HEK293 (cell line): ENCODE measurements around the gene TNNI3K.

Experiments used
- ATF2 ChIP-seq: fragments of 450-650 bp; formaldehyde crosslinking; IDR thresholded peaks from 2 replicates; pipeline ENCODE4 v1.5.1; 2016; ENCODE audit warnings: missing biosample characterization, missing genetic modification characterization, low read depth
- GLI4 ChIP-seq: fragments of 450-650 bp; formaldehyde crosslinking; IDR thresholded peaks from 2 replicates; pipeline ENCODE4 v1.5.1; 2016; ENCODE audit warnings: missing biosample characterization, missing genetic modification characterization
- KLF10 ChIP-seq: fragments of 450-650 bp; IDR thresholded peaks from 2 replicates; pipeline ENCODE4 v1.5.1; 2018; ENCODE audit warnings: missing biosample characterization, mild to moderate bottlenecking, missing genetic modification characterization
- OSR2 ChIP-seq: fragments of 450-650 bp; formaldehyde crosslinking; IDR thresholded peaks from 2 replicates; pipeline ENCODE4 v1.5.1; 2016; ENCODE audit warnings: missing biosample characterization, missing genetic modification characterization
- PBX3 ChIP-seq: sonication (generic); formaldehyde crosslinking; IDR thresholded peaks from 2 replicates; pipeline ENCODE4 v1.8.1; 2022; ENCODE audit warnings: mild to moderate bottlenecking, moderate library complexity, missing genetic modification reagents
- PRDM4 ChIP-seq: fragments of 450-650 bp; formaldehyde crosslinking; IDR thresholded peaks from 2 replicates; pipeline ENCODE4 v1.5.1; 2017; ENCODE audit warnings: missing biosample characterization, missing genetic modification characterization
- YY1 ChIP-seq: fragments of 450-650 bp; formaldehyde crosslinking; IDR thresholded peaks from 2 replicates; pipeline ENCODE4 v1.5.1; 2018; ENCODE audit warnings: missing biosample characterization, missing genetic modification characterization
- ZBTB1 ChIP-seq: fragments of 450-650 bp; formaldehyde crosslinking; IDR thresholded peaks from 2 replicates; pipeline ENCODE4 v1.5.1; 2016; ENCODE audit warnings: missing biosample characterization, missing genetic modification characterization
- ZBTB21 ChIP-seq: fragments of 450-650 bp; formaldehyde crosslinking; IDR thresholded peaks from 2 replicates; pipeline ENCODE4 v1.5.1; 2017; ENCODE audit warnings: missing biosample characterization, missing genetic modification characterization
- ZBTB8A ChIP-seq: fragments of 450-650 bp; formaldehyde crosslinking; IDR thresholded peaks from 2 replicates; pipeline ENCODE4 v1.5.1; 2016; ENCODE audit warnings: missing biosample characterization, missing genetic modification characterization
- ZFP3 ChIP-seq: fragments of 450-650 bp; formaldehyde crosslinking; IDR thresholded peaks from 2 replicates; pipeline ENCODE4 v1.5.1; 2016; ENCODE audit warnings: low read depth, missing biosample characterization, missing genetic modification characterization
- ZNF121 ChIP-seq: fragments of 450-650 bp; formaldehyde crosslinking; IDR thresholded peaks from 2 replicates; pipeline ENCODE4 v1.5.1; 2016; ENCODE audit warnings: missing biosample characterization, missing genetic modification characterization
- ZNF510 ChIP-seq: fragments of 450-650 bp; formaldehyde crosslinking; IDR thresholded peaks from 2 replicates; pipeline ENCODE4 v1.5.1; 2018; ENCODE audit warnings: mild to moderate bottlenecking, missing genetic modification characterization, missing biosample characterization; ENCODE audit not compliant: insufficient replicate concordance
- TF ChIP-seq, protein P1 (sequence below): fragments of 450-650 bp; formaldehyde crosslinking; IDR thresholded peaks from 2 replicates; pipeline ENCODE4 v1.5.1; 2016; ENCODE audit warnings: missing biosample characterization, missing genetic modification characterization

DNA sequence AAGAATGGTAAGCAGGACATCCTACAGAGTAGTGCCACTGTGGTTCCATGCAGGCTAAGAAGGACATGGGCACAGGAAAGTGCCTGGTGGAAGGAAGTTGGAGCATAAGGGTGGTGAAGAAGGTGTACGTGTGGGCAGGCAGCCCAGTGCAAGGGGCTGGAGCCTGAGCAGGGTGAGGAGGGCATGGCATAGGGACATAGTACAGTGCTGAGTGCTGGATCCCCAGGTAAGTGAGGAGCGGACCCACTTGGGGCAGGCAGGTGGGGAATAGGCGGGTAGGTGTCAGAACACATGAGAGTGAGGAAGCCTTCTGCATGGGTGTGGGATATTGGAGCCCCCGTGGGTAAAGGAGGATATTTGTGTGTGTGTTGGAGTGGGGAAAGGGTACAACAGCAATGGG, 292.9 kb downstream of the TNNI3K start:
- no peak for TF ChIP-seq ZNF121 (tag by site-specific recombination)
- no peak for TF ChIP-seq ATF2 (tag by site-specific recombination)
- TF ChIP-seq, protein P1, sequence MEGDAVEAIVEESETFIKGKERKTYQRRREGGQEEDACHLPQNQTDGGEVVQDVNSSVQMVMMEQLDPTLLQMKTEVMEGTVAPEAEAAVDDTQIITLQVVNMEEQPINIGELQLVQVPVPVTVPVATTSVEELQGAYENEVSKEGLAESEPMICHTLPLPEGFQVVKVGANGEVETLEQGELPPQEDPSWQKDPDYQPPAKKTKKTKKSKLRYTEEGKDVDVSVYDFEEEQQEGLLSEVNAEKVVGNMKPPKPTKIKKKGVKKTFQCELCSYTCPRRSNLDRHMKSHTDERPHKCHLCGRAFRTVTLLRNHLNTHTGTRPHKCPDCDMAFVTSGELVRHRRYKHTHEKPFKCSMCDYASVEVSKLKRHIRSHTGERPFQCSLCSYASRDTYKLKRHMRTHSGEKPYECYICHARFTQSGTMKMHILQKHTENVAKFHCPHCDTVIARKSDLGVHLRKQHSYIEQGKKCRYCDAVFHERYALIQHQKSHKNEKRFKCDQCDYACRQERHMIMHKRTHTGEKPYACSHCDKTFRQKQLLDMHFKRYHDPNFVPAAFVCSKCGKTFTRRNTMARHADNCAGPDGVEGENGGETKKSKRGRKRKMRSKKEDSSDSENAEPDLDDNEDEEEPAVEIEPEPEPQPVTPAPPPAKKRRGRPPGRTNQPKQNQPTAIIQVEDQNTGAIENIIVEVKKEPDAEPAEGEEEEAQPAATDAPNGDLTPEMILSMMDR (tag by site-specific recombination): no peak
- TF ChIP-seq OSR2: no peak
- no peak for TF ChIP-seq YY1 (tag by site-specific recombination)
- no peak for TF ChIP-seq ZBTB1 (tag by site-specific recombination)
- no peak for TF ChIP-seq PBX3 (CRISPR knock-in tag)
- TF ChIP-seq PRDM4 (tag by site-specific recombination): no peak
- TF ChIP-seq ZFP3 (tag by site-specific recombination): no peak
- no peak for TF ChIP-seq ZNF510 (tag by site-specific recombination)
- no peak for TF ChIP-seq ZBTB21 (tag by site-specific recombination)
- no peak for TF ChIP-seq GLI4 (tag by site-specific recombination)
- no peak for TF ChIP-seq KLF10 (tag by site-specific recombination)
- TF ChIP-seq ZBTB8A (tag by site-specific recombination): no peak
